Memory B cell (primary cell): ENCODE measurements around the gene FOXE3.

ENCODE experiments used
- ATAC-seq: fragments of 150-1000 bp; cut with Tn5 transposase; 2 replicates; pipeline ENCODE4 v1.10.0; 2021; ENCODE audit warnings: low read depth, mild to moderate bottlenecking, moderate library complexity
- DNase-seq, 2 donors: peaks; one replicate each; pipeline ENCODE4 v3.0.0; 2022; ENCODE audit warnings: low spot score in 2 of 2
- H3K27ac Mint-ChIP-seq: one replicate; pipeline ENCODE4 v1.8.0; 2022; ENCODE audit warnings: mild to moderate bottlenecking, moderate library complexity, mixed read lengths
- H3K27me3 Mint-ChIP-seq: one replicate; pipeline ENCODE4 v1.8.0; 2022; ENCODE audit warnings: mixed read lengths
- H3K36me3 Mint-ChIP-seq: one replicate; pipeline ENCODE4 v1.8.0; 2022; ENCODE audit warnings: mild to moderate bottlenecking, mixed read lengths
- H3K4me1 Mint-ChIP-seq: one replicate; pipeline ENCODE4 v1.8.0; 2022; ENCODE audit warnings: mixed read lengths
- H3K4me3 Mint-ChIP-seq: one replicate; pipeline ENCODE4 v1.8.0; 2022; ENCODE audit warnings: mild to moderate bottlenecking, moderate library complexity, mixed read lengths
- H3K9me3 Mint-ChIP-seq: one replicate; pipeline ENCODE4 v1.8.0; 2022; ENCODE audit warnings: mixed read lengths

FOXE3 gene

GRCh38 chr1:47434051-47434842, 18.2 kb downstream of the FOXE3 start:
- peak overlapping the region; percentile 5 for H3K4me3 Mint-ChIP-seq
- no peak for DNase-seq

DNA sequence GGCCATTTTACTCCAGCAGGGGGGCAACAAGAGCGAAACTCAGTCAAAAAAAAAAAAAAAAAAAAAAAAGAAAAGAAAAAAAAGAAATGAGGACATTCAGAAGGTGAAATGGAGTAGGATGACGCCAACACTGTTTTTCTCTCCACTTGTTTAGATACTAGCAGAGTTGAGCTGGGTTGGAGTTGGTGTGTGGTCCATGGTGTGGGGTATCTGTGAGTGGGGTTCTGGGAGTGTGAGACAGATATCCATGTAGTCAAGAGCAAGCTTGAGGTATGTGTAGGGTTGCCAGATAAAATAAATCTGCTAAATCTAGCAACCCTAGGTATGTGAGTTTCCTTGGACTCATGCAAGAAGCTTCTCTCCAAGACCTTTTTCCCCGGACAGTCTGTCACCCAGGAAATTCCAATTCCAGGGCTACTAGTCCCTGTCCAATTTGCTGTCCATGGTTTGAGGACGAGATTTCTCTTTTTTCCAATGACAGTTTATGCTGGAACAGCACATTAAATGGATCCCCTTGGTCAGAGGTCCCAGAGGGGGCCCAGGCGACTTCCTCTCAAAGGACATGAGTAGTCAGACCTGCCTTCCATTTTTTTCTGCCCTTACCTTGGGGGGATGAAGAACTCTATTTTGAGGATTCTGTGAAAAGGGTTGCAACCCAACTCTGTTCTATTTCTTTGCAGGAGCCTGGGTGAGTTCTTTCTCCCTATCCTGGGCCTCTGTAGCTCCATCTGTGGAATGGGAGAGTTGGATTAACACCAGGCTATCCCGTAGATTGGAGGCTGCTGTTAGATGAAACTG, 19.6 kb downstream of the FOXE3 start:
- H3K27me3 Mint-ChIP-seq = peaks cover 13% of the 10 kb centered on the region
- H3K27ac Mint-ChIP-seq = no peak overlapping the region
- ATAC-seq = no peak
- H3K4me1 Mint-ChIP-seq = peaks cover 30% of the 10 kb centered on the region
- peak overlapping the region; percentile 89 for H3K4me3 Mint-ChIP-seq
- no peak for DNase-seq
- H3K36me3 Mint-ChIP-seq = no peaks in the 10 kb centered on the region
- no peaks in the 10 kb centered on the region for H3K9me3 Mint-ChIP-seq

More at GRCh38 chr1:47434051-47434842, 18.2 kb downstream of the FOXE3 start:
- H3K27ac Mint-ChIP-seq = no peak overlapping the region
- no peaks in the 10 kb centered on the region for H3K9me3 Mint-ChIP-seq
- no peak for ATAC-seq
- H3K27me3 Mint-ChIP-seq = peaks cover 13% of the 10 kb centered on the region
- no peaks in the 10 kb centered on the region for H3K36me3 Mint-ChIP-seq
- H3K4me1 Mint-ChIP-seq = peaks cover 30% of the 10 kb centered on the region

- peaks cover 26% of the 10 kb centered on the region for H3K4me1 Mint-ChIP-seq
- peak; percentile 69 to 78 for DNase-seq
Measured at GRCh38 chr1:47436304-47436978, 20.4 kb downstream of the FOXE3 start.

DNA sequence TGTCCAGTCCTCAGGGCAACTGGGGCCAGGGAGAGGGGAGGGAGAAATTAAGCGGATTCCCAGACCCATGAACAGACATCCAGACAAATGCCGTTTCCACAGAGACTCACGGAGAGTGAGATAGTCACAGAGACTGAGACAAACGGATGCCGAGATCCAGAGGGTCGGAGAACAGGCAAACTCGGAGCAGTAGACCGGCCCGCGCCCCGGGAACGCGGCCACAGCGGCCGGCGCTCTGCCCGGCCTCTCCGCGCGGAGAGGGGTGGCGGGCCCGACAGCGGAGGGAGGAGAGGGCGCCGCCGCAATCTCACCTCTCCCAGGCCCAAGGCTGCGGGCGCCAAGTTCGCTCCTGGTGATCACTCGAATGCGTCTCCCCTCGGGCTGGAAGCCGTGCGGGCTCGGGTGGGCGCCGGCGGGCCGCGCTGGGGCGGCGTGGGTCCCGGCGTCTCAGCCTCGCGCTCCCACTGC, 20.9 kb downstream of the FOXE3 start:
- ATAC-seq (peak; percentile 6), DNase-seq (no peak)
- no peaks in the 10 kb centered on the region for H3K9me3 Mint-ChIP-seq
- H3K4me1 Mint-ChIP-seq = peaks cover 26% of the 10 kb centered on the region
- H3K4me3 Mint-ChIP-seq = peak overlapping the region; percentile 89
- peak overlapping the region; percentile 67 for H3K27ac Mint-ChIP-seq
- H3K27me3 Mint-ChIP-seq = peaks cover 9% of the 10 kb centered on the region
- no peaks in the 10 kb centered on the region for H3K36me3 Mint-ChIP-seq

More at GRCh38 chr1:47436304-47436978, 20.4 kb downstream of the FOXE3 start:
- Mint-ChIP-seq H3K36me3 (no peaks in the 10 kb centered on the region), H3K27ac (peak overlapping the region; percentile 67), H3K27me3 (peaks cover 9% of the 10 kb centered on the region), H3K4me3 (peak overlapping the region; percentile 89), H3K9me3 (no peaks in the 10 kb centered on the region)
- peak; percentile 37 for ATAC-seq

DNA sequence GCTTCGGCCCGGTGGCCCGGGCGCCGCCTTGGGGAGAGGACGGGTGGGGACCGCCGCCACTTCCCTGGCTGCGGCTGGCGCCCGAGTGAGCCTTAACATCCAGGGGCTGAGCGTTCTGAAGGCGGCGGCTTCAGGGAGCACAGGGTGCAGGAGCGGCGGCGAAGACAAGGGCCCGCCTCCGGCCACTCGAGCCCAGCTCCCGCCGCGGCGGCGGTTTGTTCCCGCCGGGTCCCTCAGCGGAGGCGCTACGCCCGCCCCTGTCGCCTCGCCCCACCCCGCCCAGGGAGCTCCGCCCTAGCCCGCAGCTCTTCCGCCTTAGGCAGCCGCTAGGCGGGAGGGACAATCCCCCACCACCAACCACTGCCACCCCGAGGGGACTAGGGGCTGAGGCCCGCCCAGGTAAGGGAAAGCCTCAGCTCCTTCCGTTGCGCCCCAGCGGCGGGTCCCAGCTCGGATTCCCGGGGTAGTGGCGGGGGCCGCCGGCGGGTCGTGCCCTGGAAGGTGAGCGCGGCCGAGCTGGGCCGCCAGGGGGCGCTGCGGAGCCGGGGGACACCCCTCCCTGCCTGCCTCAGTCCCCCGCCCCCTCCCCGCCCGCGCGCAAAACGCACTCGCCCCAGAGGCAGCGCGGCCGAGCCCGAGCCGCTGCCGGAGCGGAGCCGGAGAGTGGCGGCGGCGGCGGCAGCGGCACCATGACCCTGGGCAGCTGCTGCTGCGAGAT, 21.5 kb downstream of the FOXE3 start, which contains the start of gene FOXD2:
TSS of gene FOXD2 (plus strand) at position 598 of the 718 bp plus-strand sequence. CDS start at position 690, 92 bp downstream.
- peaks cover 21% of the 10 kb centered on the region for H3K4me1 Mint-ChIP-seq
- peak; percentile 85 for ATAC-seq
- H3K36me3 Mint-ChIP-seq = no peaks in the 10 kb centered on the region
- H3K4me3 Mint-ChIP-seq = peak within 1 kb of the TSS; percentile 89
- DNase-seq = peak; percentile 95 to 99
- H3K27ac Mint-ChIP-seq = no peak within 1 kb of the TSS
- H3K27me3 Mint-ChIP-seq = peaks cover 7% of the 10 kb centered on the region
- H3K9me3 Mint-ChIP-seq = no peaks in the 10 kb centered on the region

- peaks cover 15% of the 10 kb centered on the region for H3K4me1 Mint-ChIP-seq
- H3K4me3 Mint-ChIP-seq = peak overlapping the region; percentile 74
- ATAC-seq (no peak), DNase-seq (peak in 1 of 2 donors; percentile 32)
- no peaks in the 10 kb centered on the region for H3K9me3 Mint-ChIP-seq
- no peaks in the 10 kb centered on the region for H3K36me3 Mint-ChIP-seq
- H3K27me3 Mint-ChIP-seq = peaks cover under 1% of the 10 kb centered on the region
- no peak overlapping the region for H3K27ac Mint-ChIP-seq
Measured at GRCh38 chr1:47438165-47439016, 22.3 kb downstream of the FOXE3 start.

- Mint-ChIP-seq H3K9me3 (no peaks in the 10 kb centered on the region), H3K27ac (peak overlapping the region; percentile 16), H3K27me3 (peaks cover 2% of the 10 kb centered on the region), H3K4me3 (no peak overlapping the region), H3K36me3 (no peaks in the 10 kb centered on the region), H3K4me1 (peaks cover 13% of the 10 kb centered on the region)
- no peak for DNase-seq
- ATAC-seq = no peak
Measured at GRCh38 chr1:47439017-47439818, 23.1 kb downstream of the FOXE3 start.

DNA sequence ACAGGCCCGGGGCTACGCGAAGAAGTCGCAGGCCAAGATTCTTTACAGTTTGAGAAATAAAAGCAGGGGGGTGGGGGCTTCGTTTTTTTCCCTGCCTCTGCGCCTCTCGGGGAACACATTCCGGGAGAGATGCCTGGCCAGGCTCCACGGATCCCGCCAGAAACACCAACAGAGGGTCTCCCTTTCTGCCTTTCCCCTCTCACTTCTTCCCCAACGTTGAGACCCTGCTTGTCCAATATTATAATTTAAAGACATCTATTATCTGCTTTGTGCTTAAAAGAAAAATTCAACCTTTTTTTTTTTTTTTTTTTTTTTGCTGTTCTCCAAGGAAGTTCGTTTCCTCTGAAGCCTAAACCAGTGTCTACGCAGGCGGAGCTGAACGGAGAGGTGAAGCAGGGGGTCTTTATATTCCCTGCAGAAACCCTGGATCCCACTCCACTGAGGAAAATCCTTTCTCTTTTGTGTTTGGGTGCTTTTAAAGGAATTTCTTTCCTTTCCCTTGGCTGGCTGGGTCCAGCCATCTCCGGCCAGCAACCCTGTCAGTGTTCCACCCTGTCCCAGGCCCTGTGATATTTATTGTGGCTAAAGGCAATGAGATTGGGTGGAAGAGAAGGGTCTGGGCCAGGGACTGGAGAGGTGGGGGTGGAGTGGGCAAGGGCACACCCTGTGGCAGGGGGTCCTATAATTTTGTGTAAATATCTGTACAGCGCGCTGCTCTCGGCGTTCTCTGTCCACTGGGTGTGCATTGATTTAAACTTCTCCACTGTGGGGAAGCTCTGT, 23.9 kb downstream of the FOXE3 start:
- Mint-ChIP-seq H3K4me3 (no peak overlapping the region), H3K9me3 (no peaks in the 10 kb centered on the region), H3K27me3 (peaks cover 5% of the 10 kb centered on the region), H3K36me3 (no peaks in the 10 kb centered on the region), H3K27ac (peak overlapping the region; percentile 16), H3K4me1 (peaks cover 11% of the 10 kb centered on the region)
- DNase-seq (no peak), ATAC-seq (no peak)

DNA sequence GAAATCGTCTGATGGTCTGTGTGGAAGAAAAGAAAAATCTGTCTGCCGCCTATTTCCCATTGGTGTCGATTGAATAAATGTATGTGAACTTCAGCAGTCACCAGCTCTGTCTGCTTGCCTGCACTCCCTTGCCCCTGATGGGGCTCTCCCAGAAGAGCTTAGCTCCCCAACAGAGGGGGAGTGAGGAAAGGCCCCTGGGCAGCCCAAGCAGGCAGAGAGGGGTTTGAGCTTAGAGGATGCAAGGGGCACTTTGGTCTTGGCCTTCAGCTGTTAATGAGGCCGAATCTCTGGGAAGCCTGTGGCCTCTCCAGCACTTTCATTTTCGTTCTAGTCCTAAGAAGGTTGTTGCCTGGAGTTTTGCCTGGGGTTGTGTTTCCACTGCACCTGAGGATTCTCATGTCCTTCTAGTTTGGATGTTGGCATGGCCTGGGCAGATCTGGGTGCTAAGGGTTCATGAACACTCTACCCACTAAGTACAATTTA, 24.6 kb downstream of the FOXE3 start:
- DNase-seq (no peak), ATAC-seq (no peak)
- H3K4me3 Mint-ChIP-seq = no peak overlapping the region
- H3K27me3 Mint-ChIP-seq = peaks cover 5% of the 10 kb centered on the region
- no peaks in the 10 kb centered on the region for H3K9me3 Mint-ChIP-seq
- H3K27ac Mint-ChIP-seq = no peak overlapping the region
- H3K36me3 Mint-ChIP-seq = no peaks in the 10 kb centered on the region
- H3K4me1 Mint-ChIP-seq = peaks cover 9% of the 10 kb centered on the region

GRCh38 chr1:47441450-47442106, 25.5 kb downstream of the FOXE3 start:
- Mint-ChIP-seq H3K4me3 (no peak overlapping the region), H3K27ac (no peak overlapping the region), H3K9me3 (no peaks in the 10 kb centered on the region), H3K4me1 (peaks cover 3% of the 10 kb centered on the region), H3K36me3 (no peaks in the 10 kb centered on the region), H3K27me3 (peaks cover 7% of the 10 kb centered on the region)
- ATAC-seq (no peak), DNase-seq (no peak)

- Mint-ChIP-seq H3K36me3 (no peaks in the 10 kb centered on the region), H3K27ac (no peak overlapping the region), H3K9me3 (no peaks in the 10 kb centered on the region), H3K27me3 (peaks cover 12% of the 10 kb centered on the region), H3K4me1 (no peaks in the 10 kb centered on the region), H3K4me3 (no peak overlapping the region)
- DNase-seq (no peak), ATAC-seq (no peak)
Measured at GRCh38 chr1:47442202-47442601, 26.1 kb downstream of the FOXE3 start.
